Peyer's patch (tissue), 4 donors: ENCODE measurements around the gene NFATC2IP.

Source experiments
- POLR2A ChIP-seq, 2 donors: fragments of 450-650 bp; IDR thresholded peaks; one replicate each; pipeline ENCODE4 v1.5.1; 2017; ENCODE audit warnings: antibody characterized with exemption in 2 of 2, mild to moderate bottlenecking in 2 of 2, moderate library complexity in 2 of 2
- TF ChIP-seq, protein P1 (sequence below), 6 experiments: fragments of 450-650 bp in 4 of 6; fragments of 200-600 bp in 2 of 6; sonication (generic) in 1 of 6; IDR thresholded peaks; one replicate each; pipeline ENCODE4 v1.5.1; 2017 to 2019; ENCODE audit warnings: antibody characterized with exemption in 6 of 6, mild to moderate bottlenecking in 3 of 6, moderate library complexity in 1 of 6

DNA sequence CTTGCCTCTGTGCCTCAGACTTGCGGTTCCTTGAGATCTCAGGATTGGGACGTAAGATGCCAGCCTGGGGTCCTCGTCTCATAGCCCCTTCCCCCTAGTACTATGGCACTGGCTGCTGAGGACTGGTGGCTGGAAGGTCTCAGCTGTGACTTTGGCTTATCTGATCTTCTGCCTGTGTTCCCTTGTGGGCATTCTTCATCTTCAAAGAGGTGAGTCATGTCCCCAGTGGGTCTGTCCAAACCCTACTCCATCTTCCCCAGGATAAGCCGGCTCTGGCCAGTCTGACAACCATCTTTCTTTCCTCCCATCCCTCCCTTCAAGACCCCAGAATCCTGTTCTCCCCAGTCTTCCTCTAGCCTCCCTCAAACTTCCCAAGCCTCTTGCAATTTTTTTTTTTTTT is 15.4 kb upstream of the NFATC2IP start:
- TF ChIP-seq, protein P1, sequence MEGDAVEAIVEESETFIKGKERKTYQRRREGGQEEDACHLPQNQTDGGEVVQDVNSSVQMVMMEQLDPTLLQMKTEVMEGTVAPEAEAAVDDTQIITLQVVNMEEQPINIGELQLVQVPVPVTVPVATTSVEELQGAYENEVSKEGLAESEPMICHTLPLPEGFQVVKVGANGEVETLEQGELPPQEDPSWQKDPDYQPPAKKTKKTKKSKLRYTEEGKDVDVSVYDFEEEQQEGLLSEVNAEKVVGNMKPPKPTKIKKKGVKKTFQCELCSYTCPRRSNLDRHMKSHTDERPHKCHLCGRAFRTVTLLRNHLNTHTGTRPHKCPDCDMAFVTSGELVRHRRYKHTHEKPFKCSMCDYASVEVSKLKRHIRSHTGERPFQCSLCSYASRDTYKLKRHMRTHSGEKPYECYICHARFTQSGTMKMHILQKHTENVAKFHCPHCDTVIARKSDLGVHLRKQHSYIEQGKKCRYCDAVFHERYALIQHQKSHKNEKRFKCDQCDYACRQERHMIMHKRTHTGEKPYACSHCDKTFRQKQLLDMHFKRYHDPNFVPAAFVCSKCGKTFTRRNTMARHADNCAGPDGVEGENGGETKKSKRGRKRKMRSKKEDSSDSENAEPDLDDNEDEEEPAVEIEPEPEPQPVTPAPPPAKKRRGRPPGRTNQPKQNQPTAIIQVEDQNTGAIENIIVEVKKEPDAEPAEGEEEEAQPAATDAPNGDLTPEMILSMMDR (IDR thresholded peaks at IDR 0.05) = no peak
- TF ChIP-seq POLR2A (IDR thresholded peaks at IDR 0.05) = no peak
